Cerebellar nuclear complex (tissue), 1 donor: ENCODE results near the gene SLIT1.

ENCODE experiments used
- DNase-seq, 2 experiments: peaks; one replicate each; lab custom pipeline; 2025; lab: John Stamatoyannopoulos, UW

Gene SLIT1

GRCh38 chr10:96968682-96969423 is 216.9 kb downstream of the SLIT1 start:
- DNase-seq, result no peak

- no peak for DNase-seq
Measured at GRCh38 chr10:96967847-96968246, 217.9 kb downstream of the SLIT1 start.

GRCh38 chr10:96964131-96964530 is 221.6 kb downstream of the SLIT1 start:
- no peak for DNase-seq

GRCh38 chr10:96960872-96961271 is 224.9 kb downstream of the SLIT1 start:
- no peak for DNase-seq

GRCh38 chr10:96959733-96960132 is 226.0 kb downstream of the SLIT1 start:
- DNase-seq, result no peak

GRCh38 chr10:96958071-96958470 is 227.7 kb downstream of the SLIT1 start:
- no peak for DNase-seq

GRCh38 chr10:96955794-96956193 is 230.0 kb downstream of the SLIT1 start:
- DNase-seq, result no peak

- no peak for DNase-seq
Measured at GRCh38 chr10:96951954-96952353, 233.8 kb downstream of the SLIT1 start.

GRCh38 chr10:96949039-96949683 is 236.6 kb downstream of the SLIT1 start:
- DNase-seq, result no peak
